ENCODE data around the gene PTPRK.

- no peak for TF ChIP-seq EZH2 (IDR thresholded peaks at IDR 0.05; ENCODE audit: borderline replicate concordance, low read length)
- no peak for TF ChIP-seq CTCF (IDR thresholded peaks at IDR 0.05; ENCODE audit: low read length)
These were observed 441.4 kb downstream of the PTPRK start for GRCh38 chr6:128079021-128079420.
